Stimulated activated CD8-positive, alpha-beta memory T cell treated with anti-CD3 and anti-CD28 coated beads, Interleukin-7, amount 100 ng/mL, for 48 hours (primary cell): ENCODE measurements around the gene COL17A1.

Experiments used
- DNase-seq, 2 donors: peaks; one replicate each; pipeline ENCODE4 v3.0.0-alpha.2; 2020; ENCODE audit warnings: low read depth in 1 of 2; ENCODE audit errors: extremely low read depth in 1 of 2

COL17A1 gene

GRCh38 chr10:104098358-104098925 lies 12.8 kb upstream of the COL17A1 start:
- DNase-seq: no peak

GRCh38 chr10:104096692-104097091 lies 11.0 kb upstream of the COL17A1 start:
- DNase-seq: no peak

- DNase-seq: no peak
Observed at GRCh38 chr10:104092749-104093148, 7.1 kb upstream of the COL17A1 start.

GRCh38 chr10:104090611-104091010 lies 4.9 kb upstream of the COL17A1 start:
- DNase-seq: no peak

GRCh38 chr10:104089621-104090020 lies 3.9 kb upstream of the COL17A1 start:
- no peak for DNase-seq

- no peak for DNase-seq
Observed at GRCh38 chr10:104088239-104088638, 2.6 kb upstream of the COL17A1 start.

GRCh38 chr10:104084482-104085142 lies 1.1 kb downstream of the COL17A1 start:
- no peak for DNase-seq

GRCh38 chr10:104081998-104082397 lies 3.7 kb downstream of the COL17A1 start:
- no peak for DNase-seq

- DNase-seq: no peak
Observed at GRCh38 chr10:104080762-104081161, 4.9 kb downstream of the COL17A1 start.

- DNase-seq: no peak
Observed at GRCh38 chr10:104077663-104078151, 8.0 kb downstream of the COL17A1 start.

- DNase-seq: no peak
Observed at GRCh38 chr10:104077247-104077646, 8.4 kb downstream of the COL17A1 start.

GRCh38 chr10:104076743-104077160 lies 8.9 kb downstream of the COL17A1 start:
- no peak for DNase-seq

- no peak for DNase-seq
Observed at GRCh38 chr10:104074505-104074904, 11.2 kb downstream of the COL17A1 start.

GRCh38 chr10:104072786-104073185 lies 12.9 kb downstream of the COL17A1 start:
- no peak for DNase-seq

- no peak for DNase-seq
Observed at GRCh38 chr10:104069613-104070012, 16.1 kb downstream of the COL17A1 start.

GRCh38 chr10:104067525-104067924 lies 18.2 kb downstream of the COL17A1 start:
- DNase-seq: no peak

GRCh38 chr10:104066945-104067344 lies 18.7 kb downstream of the COL17A1 start:
- DNase-seq: no peak

GRCh38 chr10:104065748-104066147 lies 19.9 kb downstream of the COL17A1 start:
- DNase-seq: no peak

GRCh38 chr10:104061196-104061595 lies 24.5 kb downstream of the COL17A1 start:
- DNase-seq: no peak

GRCh38 chr10:104059364-104059763 lies 26.3 kb downstream of the COL17A1 start:
- DNase-seq: no peak

- DNase-seq: no peak
Observed at GRCh38 chr10:104057717-104058116, 28.0 kb downstream of the COL17A1 start.

- no peak for DNase-seq
Observed at GRCh38 chr10:104056619-104057273, 28.9 kb downstream of the COL17A1 start.
